Dendritic cell treated with granulocyte-macrophage colony-stimulating factor and Interleukin-4, amounts not matched to agents 40 ng/mL and 50 ng/mL, for 4 days (primary cell): ENCODE results near the gene CUL1.

Source experiments
- H3K27ac Mint-ChIP-seq: one replicate; pipeline ENCODE4 v1.8.0; 2022; ENCODE audit warnings: mild to moderate bottlenecking, mixed read lengths
- H3K27me3 Mint-ChIP-seq: one replicate; pipeline ENCODE4 v1.8.0; 2022; ENCODE audit warnings: mild to moderate bottlenecking, mixed read lengths
- H3K36me3 Mint-ChIP-seq: one replicate; pipeline ENCODE4 v1.8.0; 2022; ENCODE audit warnings: low read depth, mixed read lengths
- H3K4me1 Mint-ChIP-seq: one replicate; pipeline ENCODE4 v1.8.0; 2022; ENCODE audit warnings: low read depth, mixed read lengths
- H3K4me3 Mint-ChIP-seq: one replicate; pipeline ENCODE4 v1.8.0; 2022; ENCODE audit warnings: mild to moderate bottlenecking, moderate library complexity, mixed read lengths
- H3K9me3 Mint-ChIP-seq: one replicate; pipeline ENCODE4 v1.8.0; 2022; ENCODE audit warnings: mixed read lengths
- intact Hi-C: fragments of 100-400 bp; cut with micrococcal nuclease; formaldehyde crosslinking; loops from one replicate; pipeline ENCODE4 v1.15.0; 2022

CUL1 gene

DNA sequence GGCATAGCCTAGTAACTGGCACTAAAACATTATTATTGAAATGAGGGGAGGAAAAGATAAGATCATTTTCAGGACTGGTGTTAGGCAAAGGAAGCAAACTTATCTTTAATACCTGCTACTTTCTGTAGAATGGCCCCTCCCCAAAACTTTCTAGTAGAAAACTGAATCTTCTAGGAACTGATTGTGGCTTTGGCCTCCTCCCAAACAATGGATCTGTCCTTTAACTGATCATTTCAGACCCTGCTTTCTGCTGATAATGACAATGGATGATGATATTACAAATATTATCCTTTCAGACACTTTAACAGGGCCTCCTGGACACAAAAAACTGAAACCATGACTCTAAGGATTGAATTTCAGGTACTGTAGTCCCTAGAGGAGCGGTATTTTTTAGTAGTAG is 130.3 kb downstream of the CUL1 start:
- Mint-ChIP-seq H3K9me3 (no peaks in the 10 kb centered on the region), H3K27me3 (no peaks in the 10 kb centered on the region), H3K27ac (no peak overlapping the region), H3K36me3 (peaks cover 48% of the 10 kb centered on the region), H3K4me1 (no peaks in the 10 kb centered on the region), H3K4me3 (no peak overlapping the region)
- intact Hi-C loops: no loop called here

DNA sequence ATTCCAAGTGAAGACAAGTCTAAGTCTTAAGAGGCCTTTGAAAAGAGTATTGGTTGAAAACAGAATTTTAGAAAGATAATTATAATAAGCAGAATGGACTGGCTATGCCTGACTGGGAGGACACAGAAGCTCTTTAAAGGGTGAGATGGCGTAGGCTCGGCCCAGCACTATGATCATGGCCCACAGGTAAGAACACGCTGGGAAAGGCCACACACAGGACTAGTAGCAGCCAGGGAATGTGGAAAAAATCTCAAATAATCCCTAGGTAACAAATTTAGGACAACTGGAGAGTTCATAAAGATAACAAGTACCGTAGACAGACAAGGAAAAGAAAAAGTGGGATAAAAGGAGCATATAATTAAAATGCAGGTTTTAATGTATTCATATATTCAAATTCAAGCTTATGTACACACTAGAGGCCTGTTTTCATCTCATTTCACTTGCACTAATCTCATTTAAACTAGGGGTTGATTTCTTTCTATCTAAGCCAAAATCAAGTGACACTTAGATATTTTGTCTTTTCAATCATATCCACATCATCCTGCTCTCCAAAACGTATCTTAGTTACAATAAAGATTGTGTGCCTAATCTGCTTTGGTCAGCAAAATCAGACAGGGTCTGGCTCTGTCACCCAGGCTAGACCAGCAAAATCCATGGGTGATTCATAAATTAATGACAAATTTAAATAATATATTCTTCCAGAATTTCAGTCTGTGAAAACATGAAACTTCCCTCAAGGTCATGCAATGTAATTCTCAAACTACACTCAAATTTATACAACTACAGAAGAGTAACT is 132.4 kb downstream of the CUL1 start:
- Mint-ChIP-seq H3K9me3 (no peaks in the 10 kb centered on the region), H3K27me3 (no peaks in the 10 kb centered on the region), H3K27ac (no peak overlapping the region), H3K4me1 (no peaks in the 10 kb centered on the region), H3K36me3 (peaks cover 36% of the 10 kb centered on the region), H3K4me3 (no peak overlapping the region)
- intact Hi-C loops: no loop called here

DNA sequence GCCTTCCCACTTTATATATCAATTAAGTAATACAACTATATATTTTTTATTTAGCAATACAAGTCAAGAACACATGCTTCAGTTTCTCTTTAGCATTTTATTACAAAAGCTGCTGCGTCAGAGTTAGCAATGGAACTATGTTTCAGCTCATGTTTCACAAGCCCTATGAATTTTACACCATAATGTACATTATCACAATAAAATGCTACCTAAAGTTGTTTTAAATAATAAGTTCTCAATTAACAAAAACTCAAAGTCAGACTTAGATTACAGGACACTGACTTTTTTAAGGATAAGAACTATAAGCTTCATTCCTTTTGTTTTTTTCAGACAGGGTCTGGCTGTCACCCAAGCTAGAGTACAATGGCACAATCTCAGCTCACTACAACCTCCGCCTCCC is 133.1 kb downstream of the CUL1 start:
- no peaks in the 10 kb centered on the region for H3K27me3 Mint-ChIP-seq
- peaks cover 7% of the 10 kb centered on the region for H3K4me1 Mint-ChIP-seq
- no peak overlapping the region for H3K27ac Mint-ChIP-seq
- intact Hi-C loops: no loop called here
- no peak overlapping the region for H3K4me3 Mint-ChIP-seq
- no peaks in the 10 kb centered on the region for H3K9me3 Mint-ChIP-seq
- peaks cover 40% of the 10 kb centered on the region for H3K36me3 Mint-ChIP-seq

DNA sequence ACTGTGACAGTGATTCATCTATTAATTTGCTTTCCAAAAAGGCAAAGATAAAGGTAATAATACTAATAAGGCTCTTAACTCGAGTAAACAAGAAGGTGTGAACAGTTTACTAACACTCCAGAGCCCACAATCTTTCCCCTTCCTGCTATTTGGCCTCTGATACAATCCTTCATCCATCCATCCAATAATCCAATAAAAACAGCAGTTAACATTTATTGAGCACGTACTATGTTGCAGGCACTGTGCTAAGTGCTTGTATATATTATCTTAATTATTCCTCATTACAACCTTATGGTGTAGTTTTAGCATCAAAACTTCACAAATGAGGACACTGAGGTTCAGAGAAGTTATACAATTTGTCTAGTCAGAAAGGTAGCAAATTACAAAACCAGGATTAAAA is 135.9 kb downstream of the CUL1 start:
- Mint-ChIP-seq H3K27me3 (no peaks in the 10 kb centered on the region), H3K9me3 (peaks cover 9% of the 10 kb centered on the region), H3K36me3 (peaks cover 34% of the 10 kb centered on the region), H3K4me3 (no peak overlapping the region), H3K4me1 (peaks cover 19% of the 10 kb centered on the region), H3K27ac (no peak overlapping the region)
- intact Hi-C loops: no loop called here

DNA sequence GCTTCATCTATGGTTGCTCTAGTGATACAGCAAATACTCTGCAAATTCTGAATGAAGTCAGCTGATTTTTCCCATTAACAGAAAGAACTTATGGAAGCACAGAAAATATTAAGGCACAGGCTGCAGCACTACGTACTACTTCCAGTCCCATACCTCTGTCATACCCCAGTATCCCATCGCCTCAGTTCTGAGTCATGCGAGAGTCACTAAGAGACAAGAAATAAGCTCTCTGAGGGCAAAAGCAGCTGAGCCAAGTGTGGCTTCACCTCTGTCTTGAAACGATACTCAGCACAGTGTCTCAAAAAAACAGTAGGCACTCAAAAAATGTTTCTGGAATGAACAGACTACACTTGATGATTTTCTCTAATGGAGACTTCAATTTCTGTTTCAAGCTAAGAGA is 137.2 kb downstream of the CUL1 start:
- Mint-ChIP-seq H3K9me3 (peaks cover 9% of the 10 kb centered on the region), H3K27ac (no peak overlapping the region), H3K4me1 (peaks cover 21% of the 10 kb centered on the region), H3K27me3 (no peaks in the 10 kb centered on the region), H3K4me3 (no peak overlapping the region), H3K36me3 (peaks cover 24% of the 10 kb centered on the region)
- intact Hi-C loops: no loop called here

DNA sequence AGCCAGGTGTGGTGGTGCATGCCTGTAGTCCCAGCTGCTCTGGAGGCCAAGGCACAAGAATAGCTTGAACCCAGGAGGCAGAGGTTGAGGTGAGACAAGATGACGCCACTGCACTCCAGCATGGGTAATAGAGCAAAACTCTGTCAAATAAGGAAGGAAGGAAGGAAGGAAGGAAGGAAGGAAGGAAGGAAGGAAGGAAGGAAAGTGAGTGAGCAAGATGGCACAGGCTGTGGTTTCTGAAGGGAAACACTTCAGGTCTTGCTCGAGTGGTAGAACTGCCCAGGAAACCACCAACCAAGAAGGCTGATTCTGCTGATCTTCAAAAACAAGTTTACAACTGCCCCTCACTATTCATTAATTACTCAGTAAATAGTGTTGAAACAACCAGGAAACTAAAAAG is 140.2 kb downstream of the CUL1 start:
- H3K4me3 Mint-ChIP-seq: no peak overlapping the region
- no peaks in the 10 kb centered on the region for H3K27me3 Mint-ChIP-seq
- H3K27ac Mint-ChIP-seq: no peak overlapping the region
- peaks cover 21% of the 10 kb centered on the region for H3K4me1 Mint-ChIP-seq
- H3K9me3 Mint-ChIP-seq: peaks cover 9% of the 10 kb centered on the region
- H3K36me3 Mint-ChIP-seq: peaks cover 25% of the 10 kb centered on the region
- intact Hi-C loops: no loop called here

DNA sequence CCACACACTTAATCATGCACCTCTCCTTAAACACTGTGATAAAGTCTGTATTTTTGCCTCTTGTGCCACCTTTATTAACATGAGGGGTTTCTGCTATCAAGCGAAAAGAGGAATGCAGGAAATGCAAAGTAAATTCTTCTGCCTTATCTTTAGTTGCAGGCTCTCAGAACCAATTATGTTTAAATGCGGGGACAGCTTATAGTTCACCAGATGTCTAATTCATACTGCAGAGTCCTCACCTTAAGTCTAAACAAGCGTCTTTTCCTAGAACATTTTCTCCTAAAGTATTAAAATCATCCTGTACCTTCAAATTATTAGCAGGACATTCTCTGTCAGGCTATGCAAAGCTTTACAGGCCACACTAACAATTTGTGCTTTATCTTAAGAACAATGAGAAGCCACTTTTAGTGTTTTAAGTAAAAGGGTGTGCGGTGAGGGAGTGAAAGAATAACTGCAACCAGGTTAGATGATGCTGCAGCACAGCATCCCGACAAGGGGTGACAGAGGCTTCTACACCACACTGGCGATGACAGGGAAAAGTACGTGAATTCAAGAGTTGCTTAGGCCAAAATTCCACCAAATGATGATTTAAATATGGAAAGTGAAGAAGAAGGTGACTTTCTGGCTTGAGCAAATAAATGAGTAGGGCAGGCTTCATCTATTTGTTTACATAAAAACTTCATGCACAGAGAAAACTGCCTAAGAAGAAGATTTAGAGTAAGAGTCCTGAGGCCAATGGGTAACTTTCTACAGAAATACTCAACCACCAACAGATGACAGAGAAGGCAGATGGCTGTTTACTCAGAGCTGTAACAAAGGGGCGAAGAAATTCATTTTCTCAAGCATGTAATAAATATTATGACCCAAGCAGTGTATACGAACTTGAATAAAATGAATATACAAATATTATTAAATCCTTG is 149.4 kb downstream of the CUL1 start:
- intact Hi-C loops: no loop called here
- Mint-ChIP-seq H3K27ac (no peak overlapping the region), H3K4me1 (peaks cover 13% of the 10 kb centered on the region), H3K36me3 (peaks cover 3% of the 10 kb centered on the region), H3K9me3 (no peaks in the 10 kb centered on the region), H3K4me3 (no peak overlapping the region), H3K27me3 (no peaks in the 10 kb centered on the region)

DNA sequence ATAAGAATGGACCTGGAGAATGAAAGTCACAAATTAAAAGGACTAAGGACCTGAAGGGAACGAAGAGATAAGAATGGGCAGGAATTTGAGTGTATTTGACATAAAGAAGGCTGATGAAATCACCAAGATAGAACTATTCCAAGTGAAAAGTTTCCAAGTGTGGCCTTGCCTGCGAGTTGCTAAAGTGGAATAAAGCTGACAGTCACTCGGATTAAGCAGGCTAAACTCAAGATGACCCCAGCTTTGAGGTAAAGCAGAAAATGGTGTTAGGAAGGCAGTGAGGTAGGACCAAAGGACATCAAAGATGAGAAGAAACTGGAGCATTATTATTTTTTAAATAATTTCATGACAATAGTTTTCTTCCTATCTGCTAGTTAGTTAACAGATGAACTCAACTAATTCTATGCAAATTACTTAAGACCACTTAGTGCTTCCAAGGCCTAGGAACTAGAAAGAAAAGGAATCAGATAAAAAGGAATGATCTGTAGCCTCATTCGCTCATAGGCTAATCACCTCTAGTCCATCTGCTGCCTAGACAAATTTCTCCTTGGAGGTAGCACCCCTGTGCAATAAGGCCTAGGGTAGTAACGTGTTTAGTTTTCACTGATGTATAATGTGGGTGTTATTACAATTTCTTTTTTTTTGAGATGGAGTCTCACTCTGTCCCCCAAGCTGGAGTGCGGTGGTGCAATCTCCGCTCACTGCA is 150.8 kb downstream of the CUL1 start:
- H3K4me1 Mint-ChIP-seq: peaks cover 13% of the 10 kb centered on the region
- H3K9me3 Mint-ChIP-seq: no peaks in the 10 kb centered on the region
- no peaks in the 10 kb centered on the region for H3K36me3 Mint-ChIP-seq
- intact Hi-C loops: loop anchor here (10.0 kb wide), 1 partner anchor 235 kb away; no protein-coding TSS in a partner anchor
- H3K4me3 Mint-ChIP-seq: no peak overlapping the region
- no peaks in the 10 kb centered on the region for H3K27me3 Mint-ChIP-seq
- no peak overlapping the region for H3K27ac Mint-ChIP-seq

DNA sequence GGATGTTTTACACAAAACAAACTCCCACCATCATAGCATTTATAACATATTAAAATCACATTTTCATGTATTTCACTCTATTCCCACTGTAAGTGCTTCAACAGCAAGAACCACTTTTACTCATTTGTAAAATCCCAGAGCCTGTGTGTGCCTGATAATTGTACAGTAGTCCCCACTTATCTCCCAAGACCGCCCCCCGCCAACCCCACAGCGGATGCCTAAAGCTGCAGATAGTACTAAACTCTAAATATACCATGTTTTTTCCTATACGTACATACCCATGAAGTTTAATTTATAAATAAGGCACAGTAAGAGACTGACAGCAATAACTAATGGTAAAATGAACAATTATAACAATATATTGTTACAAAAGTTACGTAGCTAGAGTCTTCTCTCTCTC is 151.9 kb downstream of the CUL1 start:
- no peak overlapping the region for H3K4me3 Mint-ChIP-seq
- no peaks in the 10 kb centered on the region for H3K27me3 Mint-ChIP-seq
- no peaks in the 10 kb centered on the region for H3K36me3 Mint-ChIP-seq
- peaks cover 13% of the 10 kb centered on the region for H3K4me1 Mint-ChIP-seq
- no peaks in the 10 kb centered on the region for H3K9me3 Mint-ChIP-seq
- no peak overlapping the region for H3K27ac Mint-ChIP-seq
- intact Hi-C loops: loop anchor here (10.0 kb wide), 1 partner anchor 234 kb away; no protein-coding TSS in a partner anchor
